Lung (tissue), 12 donors: ENCODE data around the gene MUC5B. TPM values are rescaled to one million over a fixed set of nuclear protein-coding genes. Genes with fewer than 3 reads are reported as not detected.
A peak's percentile ranks its signal among the peaks of the same experiment; 100 is the strongest.

ENCODE experiments used
- ATAC-seq: fragments of 200-7000 bp; cut with Tn5 transposase; one replicate; pipeline ENCODE4 v1.9.1; 2020; ENCODE audit warnings: moderate number of reproducible peaks; ENCODE audit not compliant: insufficient read depth, low FRiP score
- DNase-seq, 3 donors: peaks; one replicate each; pipeline ENCODE4 v3.0.0-alpha.2; 2013 to 2017
- H3K27ac ChIP-seq, 2 donors: one replicate each; pipeline ENCODE4 v1.5.1; 2013; ENCODE audit warnings: mild to moderate bottlenecking in 2 of 2, moderate library complexity in 2 of 2, control low read depth in 1 of 2, inconsistent platforms in 1 of 2, low read depth in 1 of 2, low read length in 1 of 2
- H3K27me3 ChIP-seq, 3 donors: one replicate each; pipeline ENCODE4 v1.5.1; 2013; ENCODE audit warnings: low read length in 2 of 3; ENCODE audit not compliant: control insufficient read depth in 3 of 3, insufficient read depth in 3 of 3
- H3K36me3 ChIP-seq, 4 donors: one replicate each; pipeline ENCODE4 v1.5.1; 2013; ENCODE audit warnings: low read length in 4 of 4, mild to moderate bottlenecking in 1 of 4, moderate library complexity in 1 of 4; ENCODE audit not compliant: control insufficient read depth in 4 of 4, insufficient read depth in 4 of 4
- H3K4me1 ChIP-seq, 5 donors: one replicate each; pipeline ENCODE4 v1.5.1; 2013; ENCODE audit warnings: low read length in 5 of 5, mild to moderate bottlenecking in 2 of 5, moderate library complexity in 1 of 5; ENCODE audit not compliant: control insufficient read depth in 5 of 5, insufficient read depth in 5 of 5
- H3K4me3 ChIP-seq: one replicate; pipeline ENCODE4 v1.5.1; 2013; ENCODE audit warnings: mild to moderate bottlenecking, control low read depth, moderate library complexity
- H3K9ac ChIP-seq, 2 donors: one replicate each; pipeline ENCODE4 v1.5.1; 2013; ENCODE audit warnings: low read length in 2 of 2, control low read depth in 1 of 2; ENCODE audit not compliant: insufficient read depth in 1 of 2
- H3K9me3 ChIP-seq, 4 donors: one replicate each; pipeline ENCODE4 v1.5.1; 2013; ENCODE audit warnings: low read length in 3 of 4, mild to moderate bottlenecking in 1 of 4, moderate library complexity in 1 of 4; ENCODE audit not compliant: control insufficient read depth in 4 of 4, insufficient read depth in 3 of 4
- CTCF ChIP-seq: IDR thresholded peaks from 2 replicates; pipeline ENCODE4 v1.5.1; 2012; ENCODE audit warnings: mild to moderate bottlenecking; ENCODE audit errors: control extremely low read depth, extremely low read depth
- WGBS, 2 donors: extraction: QIAGEN DNeasy Blood & Tissue Kit; methylation state at CpG; one replicate each; pipeline ENCODE4 v1.1.7; 2013; 5-methylcytosine and 5-hydroxymethylcytosine counted together
- polyA plus RNA-seq, 2 donors: library from polyadenylated mRNA; stranded (reverse); fragments of 200-250 nt; gene quantifications; one replicate each; pipeline ENCODE4 v1.2.1, GENCODE V29; 2013
- total RNA-seq, 2 donors: library from RNA; depleted of rRNA in 1 of 2; stranded (reverse); fragments of >200 nt in 1 of 2; gene quantifications; one replicate each; pipeline ENCODE4 v1.2.1, GENCODE V29; 2014 to 2021
- donor health status: control.
- donor health status: control.
- donor health status: Bipolar disorder and iron deficiency.
- donor health status: healthy.
- donor health status: DM: yes; HTN: yes; CAD: no.

Gene MUC5B
- total and polyA plus RNA-seq, 4 donors = 5.6 to 181 (median 28.2) TPM

- no peak for TF ChIP-seq CTCF
- Histone ChIP-seq H3K4me3 (no peak overlapping the region), H3K9ac (no peak overlapping the region), H3K27me3 (no peaks in the 10 kb centered on the region), H3K27ac (no peak overlapping the region), H3K9me3 (no peaks in the 10 kb centered on the region), H3K4me1 (peaks cover 2 to 50% (median 17%) of the 10 kb centered on the region in 5 donors), H3K36me3 (peaks cover 0 to 28% (median 8%) of the 10 kb centered on the region in 4 donors)
- DNase-seq (peak in 1 of 3 donors; percentile 12), ATAC-seq (no peak)
- 74 to 89% methylated on average over 23 of the region's 23 CpGs for WGBS, 2 donors
These were observed 76.8 kb downstream of the MUC5B start for GRCh38 chr11:1299621-1300020.

- Histone ChIP-seq H3K9me3 (no peaks in the 10 kb centered on the region), H3K27me3 (no peaks in the 10 kb centered on the region), H3K36me3 (peaks cover 0 to 27% (median 8%) of the 10 kb centered on the region in 4 donors), H3K9ac (no peak overlapping the region), H3K27ac (no peak overlapping the region), H3K4me1 (peaks cover 2 to 52% (median 18%) of the 10 kb centered on the region in 5 donors), H3K4me3 (no peak overlapping the region)
- DNase-seq = no peak
- ATAC-seq = no peak
- TF ChIP-seq CTCF = no peak
- WGBS, 2 donors = 63 to 75% methylated on average over 7 of the region's 7 CpGs
These were observed 77.3 kb downstream of the MUC5B start for GRCh38 chr11:1300121-1300520.

GRCh38 chr11:1300569-1301187 is 77.8 kb downstream of the MUC5B start:
- no peak overlapping the region for H3K9ac ChIP-seq
- no peaks in the 10 kb centered on the region for H3K9me3 ChIP-seq
- DNase-seq (peak in 1 of 3 donors; percentile 5), ATAC-seq (no peak)
- no peak overlapping the region for H3K27ac ChIP-seq
- H3K4me1 ChIP-seq = peaks cover 2 to 56% (median 23%) of the 10 kb centered on the region in 5 donors
- peaks cover 0 to 24% (median 5%) of the 10 kb centered on the region in 4 donors for H3K36me3 ChIP-seq
- H3K27me3 ChIP-seq = no peaks in the 10 kb centered on the region
- no peak overlapping the region for H3K4me3 ChIP-seq
- 89 to 91% methylated on average over 28 of the region's 28 CpGs for WGBS, 2 donors
- TF ChIP-seq CTCF = no peak
